Adrenal gland (tissue), 12 donors: ENCODE measurements around the gene SSH2. TPM values are rescaled to one million over a fixed set of nuclear protein-coding genes. Genes with fewer than 3 reads are reported as not detected.

ENCODE experiments used
- DNase-seq, 7 donors: peaks; one replicate each; pipeline ENCODE4 v3.0.0-alpha.2; 2019 to 2020
- H3K27ac ChIP-seq, 5 donors: fragments of 200-600 bp; sonication (generic) in 4 of 5; 1 replicate in 3 of 5; 2 replicates in 2 of 5; pipeline versions ENCODE4 v1.5.1 to v1.8.0; 2016 to 2020; ENCODE audit warnings: mild to moderate bottlenecking in 1 of 5
- H3K27me3 ChIP-seq: fragments of 200-600 bp; 2 replicates; pipeline ENCODE4 v1.8.0; 2021
- H3K36me3 ChIP-seq, 2 donors: fragments of 200-600 bp; replicated peaks in 1 of 2; 1 replicate in 1 of 2; 2 replicates in 1 of 2; pipeline versions ENCODE4 v1.5.1 to v1.8.0; 2018 to 2022
- H3K4me1 ChIP-seq, 2 donors: fragments of 200-600 bp; replicated peaks in 1 of 2; 1 replicate in 1 of 2; 2 replicates in 1 of 2; pipeline versions ENCODE4 v1.5.1 to v1.8.0; 2018 to 2021
- H3K4me3 ChIP-seq, 4 donors: fragments of 200-600 bp; sonication (generic) in 3 of 4; one replicate each; pipeline ENCODE4 v1.5.1; 2016 to 2018
- H3K9me3 ChIP-seq, 3 donors: fragments of 200-600 bp; sonication (generic) in 1 of 3; replicated peaks in 1 of 3; 1 replicate in 2 of 3; 2 replicates in 1 of 3; pipeline versions ENCODE4 v1.5.1 to v1.8.0; 2016 to 2021
- CTCF ChIP-seq, 6 experiments: fragments of 450-650 bp in 4 of 6; fragments of 200-600 bp in 2 of 6; sonication (generic) in 1 of 6; IDR thresholded peaks; 1 replicate in 5 of 6; 2 replicates in 1 of 6; pipeline versions ENCODE4 v1.5.1 to v1.8.0; 2016 to 2021; ENCODE audit warnings: antibody characterized with exemption in 6 of 6, mild to moderate bottlenecking in 2 of 6, moderate library complexity in 1 of 6
- POLR2A ChIP-seq, 2 donors: fragments of 450-650 bp; IDR thresholded peaks; one replicate each; pipeline ENCODE4 v1.6.1; 2017; ENCODE audit warnings: antibody characterized with exemption in 2 of 2, mild to moderate bottlenecking in 2 of 2, moderate library complexity in 1 of 2
- WGBS, 4 donors: extraction: QIAGEN DNeasy Blood & Tissue Kit in 2 of 4; methylation state at CpG; one replicate each; pipeline versions ENCODE4 v1.1.5 to v1.1.7; 2013 to 2017; 5-methylcytosine and 5-hydroxymethylcytosine counted together
- intact Hi-C, 2 donors: fragments of 100-400 bp; cut with DNase I; formaldehyde crosslinking; loops; one replicate each; pipeline versions ENCODE4 v1.14.1 to v1.15.0; 2022 to 2023
- polyA plus RNA-seq, 3 donors: library from polyadenylated mRNA; stranded (reverse); fragments of 200-250 nt in 2 of 3; fragments of 350-450 nt in 1 of 3; fragmentation: Illumina TruSeq in 1 of 3; extraction: RNeasy Lipid Tissue Mini Kit (QIAGEN cat#74804) in 1 of 3; gene quantifications; one replicate each; pipeline ENCODE4 v1.2.3, GENCODE V29; 2013 to 2014
- total RNA-seq, 9 donors: library from RNA; depleted of rRNA in 4 of 9; stranded (reverse); fragments of >200 nt in 4 of 9; fragments of 120-200 nt in 1 of 9; fragmentation: NEBNext Ultra II Directional in 1 of 9; extraction: Animal tissue kit (Norgen Biotek cat#: 25700) in 1 of 9; gene quantifications; one replicate each; pipeline versions ENCODE4 v1.1.0 to v1.2.4, GENCODE V29; 2013 to 2023
- donor health status: healthy with polysubstance abuse.
- donor health status: Bipolar disorder and iron deficiency.
- donor health status: DM: yes; HTN: yes; CAD: no.
- donor health status: DM: no; HTN: no; CAD: no.
- donor health status: DM: no; HTN: no; CAD: no.
- donor health status: DM: yes; HTN: yes; CAD: no.

The SSH2 gene
- total and polyA plus RNA-seq, 12 donors, result 7.6 to 35.8 (median 20.8) TPM

DNA sequence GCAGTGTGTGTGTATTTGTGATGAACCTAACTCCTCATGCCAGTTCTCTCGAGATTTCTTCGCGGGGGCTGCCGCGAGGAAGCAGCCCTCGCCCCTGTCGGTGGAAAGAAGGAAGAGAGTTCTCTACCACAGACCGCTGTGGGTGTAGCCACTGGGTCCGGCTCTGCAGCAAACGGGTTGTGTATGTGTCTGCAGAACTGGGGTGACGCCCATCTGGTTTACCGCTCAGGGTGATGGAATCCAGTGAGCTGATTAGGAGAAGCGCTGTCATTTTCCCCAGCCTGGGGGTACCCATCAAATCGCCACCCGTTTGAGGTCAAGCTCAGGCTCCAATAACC is 315.0 kb downstream of the SSH2 start:
- no peaks in the 10 kb centered on the region for H3K27me3 ChIP-seq
- TF ChIP-seq POLR2A (IDR thresholded peaks at IDR 0.05) (no peak), CTCF (IDR thresholded peaks at IDR 0.05) (no peak)
- peak in 2 of 7 donors; percentile 28 to 42 for DNase-seq
- 16 to 37% (median 28%) methylated on average over 11 to 15 of the region's 15 CpGs for WGBS, 4 donors
- H3K27ac ChIP-seq, result no peak overlapping the region
- H3K36me3 ChIP-seq, result no peaks in the 10 kb centered on the region
- H3K9me3 ChIP-seq, result no peaks in the 10 kb centered on the region
- peaks cover 26 to 53% of the 10 kb centered on the region in 2 donors for H3K4me1 ChIP-seq
- H3K4me3 ChIP-seq, result peak overlapping the region in 1 of 4 donors; percentile 48
- intact Hi-C loops, result loop anchor here in 1 of 2 donors (5.0 kb wide), 1 partner anchor 33 kb away; no protein-coding TSS in a partner anchor

GRCh38 chr17:29614349-29615047 is 315.5 kb downstream of the SSH2 start:
- Histone ChIP-seq H3K36me3 (no peaks in the 10 kb centered on the region), H3K4me3 (no peak overlapping the region), H3K4me1 (peaks cover 26 to 53% of the 10 kb centered on the region in 2 donors), H3K27me3 (no peaks in the 10 kb centered on the region), H3K9me3 (no peaks in the 10 kb centered on the region), H3K27ac (no peak overlapping the region)
- WGBS, 4 donors, result 55 to 78% (median 66%) methylated on average over 9 to 16 of the region's 16 CpGs
- intact Hi-C loops, result loop anchor here (5.0 kb wide), 2 partner anchors 32 to 37 kb away; no protein-coding TSS in a partner anchor
- DNase-seq, result no peak
- TF ChIP-seq POLR2A (IDR thresholded peaks at IDR 0.05), result no peak
- no peak for TF ChIP-seq CTCF (IDR thresholded peaks at IDR 0.05)

DNA sequence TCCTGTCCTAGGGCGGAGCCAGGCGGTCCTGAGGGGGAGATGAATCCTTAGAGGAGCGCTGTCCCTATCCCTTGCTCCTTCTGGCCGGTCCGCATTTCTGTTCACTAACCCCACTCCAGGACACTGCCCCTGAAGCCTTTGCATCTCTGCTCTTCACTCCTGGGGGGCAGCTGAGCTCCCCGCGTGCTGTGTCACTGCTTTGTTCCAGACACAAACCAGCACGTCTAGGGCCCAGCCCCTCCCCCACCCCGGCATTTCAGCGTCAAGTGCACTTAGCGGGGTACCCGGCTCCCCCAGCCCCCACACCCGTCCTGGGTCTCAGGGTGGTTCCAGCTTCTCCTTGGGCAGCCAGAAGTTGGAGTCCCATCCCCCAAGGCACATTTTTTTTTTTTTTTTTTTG is 316.2 kb downstream of the SSH2 start:
- Histone ChIP-seq H3K4me1 (peaks cover 26 to 53% of the 10 kb centered on the region in 2 donors), H3K27ac (no peak overlapping the region)
- intact Hi-C loops, result loop anchor here in 1 of 2 donors (5.0 kb wide), 1 partner anchor 37 kb away; no protein-coding TSS in a partner anchor

More for the DNA sequence above, 316.2 kb downstream of the SSH2 start:
- WGBS, 4 donors, result 19 to 30% (median 21%) methylated on average over 12 to 13 of the region's 13 CpGs
- H3K27me3 ChIP-seq, result no peaks in the 10 kb centered on the region
- H3K9me3 ChIP-seq, result no peaks in the 10 kb centered on the region
- H3K4me3 ChIP-seq, result peak overlapping the region in 1 of 4 donors; percentile 38
- H3K36me3 ChIP-seq, result no peaks in the 10 kb centered on the region
- peak in 1 of 7 donors; percentile 48 for DNase-seq
- TF ChIP-seq CTCF (IDR thresholded peaks at IDR 0.05) (no peak), POLR2A (IDR thresholded peaks at IDR 0.05) (no peak)
